ENCODE results near the gene ADIPOQ.
A peak's percentile ranks its signal among the peaks of the same experiment; 100 is the strongest.
"Not testable (repeated sequence)": the region's sequence is repeated elsewhere in the genome, so short reads cannot be mapped to it uniquely, and the experiment has no call there.

The ADIPOQ gene

DNA sequence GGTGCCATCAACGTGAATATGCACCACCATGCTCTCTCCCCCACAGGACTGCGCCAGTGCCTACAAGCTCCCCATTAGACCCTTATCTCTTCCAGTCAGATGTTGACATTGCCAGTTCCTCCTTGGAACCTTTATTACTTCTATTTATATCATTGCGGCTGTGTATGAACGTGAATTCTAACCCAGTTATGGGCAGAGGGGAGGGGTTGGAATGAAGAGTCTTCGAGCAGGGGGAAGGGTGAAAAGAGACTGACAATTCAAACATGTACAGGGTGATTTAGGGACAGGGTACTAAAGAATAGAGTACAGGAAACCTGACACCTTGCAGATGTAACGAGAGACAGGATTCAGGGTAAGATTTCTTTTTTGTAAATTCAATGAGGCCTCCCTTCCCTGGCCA lies 46.1 kb downstream of the ADIPOQ start:
- H3K4me1 ChIP-seq (ENCODE audit: insufficient read depth, low read length) = peaks cover 35% of the 10 kb centered on the region
- H3K27me3 ChIP-seq (ENCODE audit: insufficient read depth, low read length) = no peaks in the 10 kb centered on the region
- no peaks in the 10 kb centered on the region for H3K36me3 ChIP-seq (ENCODE audit: insufficient read depth, low read length)
- no peak overlapping the region; the same call in 1 of the 2 replicates for H3K27ac ChIP-seq (ENCODE audit: low read depth, low read length)
- H3K4me3 ChIP-seq (ENCODE audit: low read length) = no peak overlapping the region
- no peak overlapping the region for H3K9ac ChIP-seq (ENCODE audit: low read depth, low read length)
- H3K9me3 ChIP-seq (ENCODE audit: insufficient read depth, low read depth, low read length) = no peaks in the 10 kb centered on the region
- WGBS = 66% methylated on average over 6 of the region's 6 CpGs

DNA sequence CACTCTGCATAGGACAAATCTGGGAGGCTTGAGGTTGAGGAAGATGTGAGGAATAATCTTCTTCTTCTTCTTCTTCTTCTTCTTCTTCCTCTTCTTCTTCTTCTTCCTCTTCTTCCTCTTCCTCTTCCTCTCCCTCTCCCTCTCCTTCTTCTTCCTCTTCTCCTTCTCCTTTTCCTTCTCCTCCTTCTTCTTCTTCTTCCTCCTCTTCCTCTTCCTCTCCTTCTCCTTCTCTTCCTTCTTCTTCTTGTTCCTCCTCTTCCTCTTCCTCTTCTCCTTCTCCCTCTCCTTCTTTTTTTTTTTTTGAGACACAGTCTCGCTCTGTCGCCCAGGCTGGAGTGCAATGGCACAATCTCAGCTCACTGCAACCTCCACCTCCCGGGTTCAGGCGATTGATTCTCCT lies 47.2 kb downstream of the ADIPOQ start:
- not testable (repeated sequence) for H3K9ac ChIP-seq (ENCODE audit: low read depth, low read length); H3K4me3 ChIP-seq (ENCODE audit: low read length); H3K36me3 ChIP-seq (ENCODE audit: insufficient read depth, low read length); H3K27ac ChIP-seq (ENCODE audit: low read depth, low read length); H3K9me3 ChIP-seq (ENCODE audit: insufficient read depth, low read depth, low read length); H3K27me3 ChIP-seq (ENCODE audit: insufficient read depth, low read length)
- peaks cover 43% of the 10 kb centered on the region for H3K4me1 ChIP-seq (ENCODE audit: insufficient read depth, low read length)
- 96% methylated on average over 4 of the region's 4 CpGs for WGBS

DNA sequence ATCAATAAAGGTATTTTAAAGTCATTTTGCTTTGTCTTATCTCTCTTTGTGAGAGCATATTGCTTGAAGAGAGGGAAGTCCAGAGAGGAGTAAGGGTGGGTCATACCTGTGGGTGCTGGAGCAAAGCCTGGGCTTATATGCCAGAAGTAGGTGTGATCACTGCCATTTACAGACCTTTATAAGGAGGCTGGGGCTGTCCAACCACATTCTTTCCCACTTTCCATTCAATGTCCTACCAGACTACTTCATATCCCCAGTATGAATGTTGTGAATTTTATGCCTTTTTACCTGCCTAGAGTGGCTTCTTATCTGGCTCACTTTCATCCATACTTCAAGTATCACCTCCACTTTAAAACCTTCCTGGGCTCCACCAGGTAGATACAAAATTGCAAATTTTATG lies 48.4 kb downstream of the ADIPOQ start:
- Histone ChIP-seq H3K9ac (ENCODE audit: low read depth, low read length) (no peak overlapping the region), H3K27ac (ENCODE audit: low read depth, low read length) (no peak overlapping the region), H3K36me3 (ENCODE audit: insufficient read depth, low read length) (no peaks in the 10 kb centered on the region), H3K4me1 (ENCODE audit: insufficient read depth, low read length) (peaks cover 45% of the 10 kb centered on the region), H3K27me3 (ENCODE audit: insufficient read depth, low read length) (no peaks in the 10 kb centered on the region), H3K9me3 (ENCODE audit: insufficient read depth, low read depth, low read length) (no peaks in the 10 kb centered on the region; the same call in 1 of the 2 replicates), H3K4me3 (ENCODE audit: low read length) (no peak overlapping the region)

DNA sequence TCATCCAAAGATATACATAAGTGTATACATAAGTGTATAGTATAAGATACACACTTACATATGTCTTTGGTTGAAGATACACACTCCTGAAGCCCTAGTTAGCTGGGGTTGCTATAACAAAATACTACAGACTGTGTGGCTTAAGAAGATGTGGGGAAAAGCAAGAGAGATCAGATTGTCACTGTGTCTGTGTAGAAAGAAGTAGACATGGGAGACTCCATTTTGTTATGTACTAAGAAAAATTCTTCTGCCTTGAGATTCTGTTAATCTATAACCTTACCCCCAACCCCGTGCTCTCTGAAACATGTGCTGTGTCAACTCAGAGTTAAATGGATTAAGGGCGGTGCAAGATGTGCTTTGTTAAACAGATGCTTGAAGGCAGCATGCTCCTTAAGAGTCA lies 50.6 kb downstream of the ADIPOQ start:
- not testable (repeated sequence) for H3K4me3 ChIP-seq (ENCODE audit: low read length); H3K27me3 ChIP-seq (ENCODE audit: insufficient read depth, low read length); H3K9me3 ChIP-seq (ENCODE audit: insufficient read depth, low read depth, low read length); H3K9ac ChIP-seq (ENCODE audit: low read depth, low read length); H3K36me3 ChIP-seq (ENCODE audit: insufficient read depth, low read length)
- peak overlapping the region; percentile 81; the same call in 1 of the 2 replicates for H3K27ac ChIP-seq (ENCODE audit: low read depth, low read length)
- WGBS = no CpG with 5 or more reads among the region's 2 CpGs
- H3K4me1 ChIP-seq (ENCODE audit: insufficient read depth, low read length) = peaks cover 45% of the 10 kb centered on the region

DNA sequence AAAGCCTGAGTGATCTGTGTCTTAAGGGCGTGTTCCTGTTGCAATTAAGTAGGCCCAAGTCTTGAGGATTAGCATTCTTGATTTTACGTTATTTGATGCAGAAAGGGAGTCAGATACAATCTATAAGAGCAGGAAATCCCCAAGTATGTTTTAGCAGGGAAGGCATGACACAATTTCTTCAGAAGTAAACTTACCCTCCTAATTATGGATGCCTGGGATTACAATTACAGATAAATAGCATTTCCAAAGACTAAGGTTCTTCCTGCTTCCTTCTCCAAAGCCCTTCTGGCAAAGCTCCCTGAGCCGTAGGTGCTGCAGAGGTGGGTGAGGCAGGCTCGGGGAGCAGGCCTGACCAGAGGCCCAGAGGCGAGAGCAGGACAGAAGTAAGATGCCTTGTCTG lies 52.9 kb downstream of the ADIPOQ start:
- H3K27me3 ChIP-seq (ENCODE audit: insufficient read depth, low read length) = no peaks in the 10 kb centered on the region
- peaks cover 32% of the 10 kb centered on the region; the same call in 1 of the 2 replicates for H3K4me1 ChIP-seq (ENCODE audit: insufficient read depth, low read length)
- H3K4me3 ChIP-seq (ENCODE audit: low read length) = no peak overlapping the region
- WGBS = 84% methylated on average over 5 of the region's 5 CpGs
- H3K27ac ChIP-seq (ENCODE audit: low read depth, low read length) = no peak overlapping the region; the same call in 1 of the 2 replicates
- H3K9ac ChIP-seq (ENCODE audit: low read depth, low read length) = no peak overlapping the region
- no peaks in the 10 kb centered on the region; the same call in 1 of the 2 replicates for H3K9me3 ChIP-seq (ENCODE audit: insufficient read depth, low read depth, low read length)
- no peaks in the 10 kb centered on the region for H3K36me3 ChIP-seq (ENCODE audit: insufficient read depth, low read length)

DNA sequence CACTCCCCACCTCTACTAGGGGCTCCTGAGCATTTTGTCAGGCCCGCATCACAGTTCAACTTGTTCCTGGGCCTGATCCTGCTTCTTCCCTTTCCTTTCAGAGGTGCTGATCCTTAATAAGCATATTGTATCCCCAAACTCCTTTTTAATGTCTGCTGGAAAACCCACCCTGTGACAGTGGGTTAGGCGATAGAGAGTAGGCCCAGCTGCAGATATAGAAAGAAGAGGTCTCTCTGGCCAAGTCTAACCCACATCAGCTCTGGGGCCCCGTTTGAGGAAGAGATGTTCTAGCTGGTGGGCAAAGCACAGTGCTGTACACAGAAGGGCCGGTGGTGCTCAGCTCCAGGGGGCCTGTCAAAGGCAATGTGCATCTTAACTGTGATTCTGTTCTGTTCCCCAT lies 53.5 kb downstream of the ADIPOQ start:
- Histone ChIP-seq H3K9me3 (ENCODE audit: insufficient read depth, low read depth, low read length) (no peaks in the 10 kb centered on the region; the same call in 1 of the 2 replicates), H3K9ac (ENCODE audit: low read depth, low read length) (no peak overlapping the region), H3K36me3 (ENCODE audit: insufficient read depth, low read length) (no peaks in the 10 kb centered on the region), H3K4me3 (ENCODE audit: low read length) (no peak overlapping the region), H3K27me3 (ENCODE audit: insufficient read depth, low read length) (no peaks in the 10 kb centered on the region), H3K27ac (ENCODE audit: low read depth, low read length) (no peak overlapping the region; the same call in 1 of the 2 replicates), H3K4me1 (ENCODE audit: insufficient read depth, low read length) (peaks cover 32% of the 10 kb centered on the region; the same call in 1 of the 2 replicates)
- 86% methylated on average over 4 of the region's 4 CpGs for WGBS

DNA sequence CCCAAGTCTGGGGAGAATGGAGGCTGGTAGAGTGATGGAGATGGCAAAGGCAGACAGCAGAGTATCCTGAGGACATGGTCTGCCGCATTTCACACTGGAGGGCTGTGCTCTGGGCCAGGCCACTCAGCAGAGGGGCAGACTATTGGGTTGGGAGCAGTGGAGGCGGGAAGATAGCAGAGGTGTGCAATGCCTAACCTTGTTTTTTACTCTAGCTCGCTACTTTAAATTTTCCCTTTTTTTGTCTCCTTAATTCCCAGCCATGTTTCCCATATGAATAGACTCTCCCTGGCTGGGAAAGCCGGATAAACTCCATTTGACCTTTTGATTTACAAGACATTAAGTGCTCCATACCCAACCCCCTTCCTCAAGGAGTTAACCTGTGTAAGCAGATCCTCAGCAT lies 54.4 kb downstream of the ADIPOQ start:
- no peaks in the 10 kb centered on the region for H3K27me3 ChIP-seq (ENCODE audit: insufficient read depth, low read length)
- no peaks in the 10 kb centered on the region for H3K36me3 ChIP-seq (ENCODE audit: insufficient read depth, low read length)
- 25% methylated on average over 4 of the region's 4 CpGs for WGBS
- H3K4me1 ChIP-seq (ENCODE audit: insufficient read depth, low read length) = peaks cover 38% of the 10 kb centered on the region
- no peak overlapping the region for H3K4me3 ChIP-seq (ENCODE audit: low read length)
- peak overlapping the region; percentile 82; the same call in 1 of the 2 replicates for H3K27ac ChIP-seq (ENCODE audit: low read depth, low read length)
- H3K9ac ChIP-seq (ENCODE audit: low read depth, low read length) = no peak overlapping the region
- H3K9me3 ChIP-seq (ENCODE audit: insufficient read depth, low read depth, low read length) = no peaks in the 10 kb centered on the region; the same call in 1 of the 2 replicates

DNA sequence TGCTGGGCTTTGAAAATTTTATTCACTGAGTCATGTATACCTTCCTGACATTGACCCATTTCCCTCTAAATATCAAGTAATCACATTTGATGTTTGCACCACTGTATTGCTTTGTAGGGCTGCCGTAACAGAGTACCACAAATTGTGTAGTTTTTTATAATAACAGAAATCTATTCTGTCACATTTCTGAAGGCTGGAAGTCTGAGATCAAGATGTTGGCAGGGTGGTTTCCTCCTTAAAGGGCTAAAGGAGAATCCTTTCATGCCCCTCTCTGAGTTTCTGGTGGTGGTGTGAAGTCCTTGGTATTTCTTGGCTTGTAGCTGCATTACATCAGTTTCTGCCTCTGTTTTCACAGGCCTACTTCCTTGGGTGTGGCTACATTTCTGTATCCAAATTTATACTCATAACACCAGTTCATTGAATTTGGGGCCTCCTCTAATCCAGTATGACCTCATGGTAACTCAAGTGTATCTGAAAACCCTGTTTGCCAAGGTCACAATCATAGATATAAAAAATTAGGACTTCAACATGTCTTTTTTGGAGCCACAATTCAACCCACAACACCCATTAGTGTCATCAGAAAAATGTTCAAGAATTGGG lies 58.7 kb downstream of the ADIPOQ start:
- H3K27ac ChIP-seq (ENCODE audit: low read depth, low read length) = no peak overlapping the region
- no peak overlapping the region for H3K4me3 ChIP-seq (ENCODE audit: low read length)
- WGBS = no CpG with 5 or more reads among the region's 1 CpG
- H3K4me1 ChIP-seq (ENCODE audit: insufficient read depth, low read length) = peaks cover 22% of the 10 kb centered on the region
- H3K9me3 ChIP-seq (ENCODE audit: insufficient read depth, low read depth, low read length) = no peaks in the 10 kb centered on the region
- H3K27me3 ChIP-seq (ENCODE audit: insufficient read depth, low read length) = no peaks in the 10 kb centered on the region
- no peaks in the 10 kb centered on the region for H3K36me3 ChIP-seq (ENCODE audit: insufficient read depth, low read length)
- no peak overlapping the region for H3K9ac ChIP-seq (ENCODE audit: low read depth, low read length)

DNA sequence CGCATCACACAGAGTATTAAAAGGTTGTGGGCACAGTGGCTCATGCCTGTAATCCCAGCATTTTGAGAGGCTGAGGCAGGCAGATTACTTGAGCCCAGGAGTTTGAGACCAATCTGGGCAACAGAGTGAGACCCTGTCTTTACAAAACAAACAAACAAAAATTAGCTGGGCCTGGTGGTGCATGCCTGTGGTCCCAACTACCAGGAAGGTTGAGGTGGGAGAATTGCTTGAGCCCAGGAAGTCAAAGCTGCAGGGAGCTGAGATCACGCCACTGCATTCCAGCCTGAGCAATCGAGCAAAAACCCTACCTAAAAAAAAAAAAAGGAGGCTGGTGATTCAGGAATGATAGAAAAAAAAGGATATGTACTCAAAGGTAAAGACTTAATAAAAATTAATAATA lies 59.6 kb downstream of the ADIPOQ start:
- Histone ChIP-seq H3K36me3 (ENCODE audit: insufficient read depth, low read length) (no peaks in the 10 kb centered on the region), H3K9me3 (ENCODE audit: insufficient read depth, low read depth, low read length) (no peaks in the 10 kb centered on the region), H3K27ac (ENCODE audit: low read depth, low read length) (no peak overlapping the region), H3K27me3 (ENCODE audit: insufficient read depth, low read length) (no peaks in the 10 kb centered on the region), H3K9ac (ENCODE audit: low read depth, low read length) (no peak overlapping the region), H3K4me1 (ENCODE audit: insufficient read depth, low read length) (peaks cover 13% of the 10 kb centered on the region), H3K4me3 (ENCODE audit: low read length) (no peak overlapping the region)
- 57% methylated on average over 1 of the region's 3 CpGs for WGBS

DNA sequence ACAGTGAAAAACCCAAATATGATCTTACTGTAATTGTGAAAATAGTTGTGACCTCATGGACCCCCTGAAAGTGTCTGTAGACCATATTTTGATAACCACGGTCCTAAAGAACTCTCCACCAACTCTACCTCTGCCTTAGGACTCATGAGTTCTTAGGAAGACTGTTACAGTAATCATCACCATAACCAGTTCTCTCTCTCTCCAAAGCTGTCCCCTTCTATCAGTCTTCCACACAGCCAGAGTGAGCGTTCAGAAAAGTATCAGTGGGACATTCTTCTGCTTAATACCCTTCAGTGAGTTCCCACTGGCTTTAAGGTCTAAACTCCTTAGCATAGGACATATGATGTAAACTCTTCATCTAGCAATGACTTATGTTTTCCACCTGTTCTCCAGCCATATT lies 60.2 kb downstream of the ADIPOQ start:
- 89% methylated on average over 2 of the region's 2 CpGs for WGBS
- H3K27ac ChIP-seq (ENCODE audit: low read depth, low read length) = no peak overlapping the region
- H3K9me3 ChIP-seq (ENCODE audit: insufficient read depth, low read depth, low read length) = no peaks in the 10 kb centered on the region

DNA sequence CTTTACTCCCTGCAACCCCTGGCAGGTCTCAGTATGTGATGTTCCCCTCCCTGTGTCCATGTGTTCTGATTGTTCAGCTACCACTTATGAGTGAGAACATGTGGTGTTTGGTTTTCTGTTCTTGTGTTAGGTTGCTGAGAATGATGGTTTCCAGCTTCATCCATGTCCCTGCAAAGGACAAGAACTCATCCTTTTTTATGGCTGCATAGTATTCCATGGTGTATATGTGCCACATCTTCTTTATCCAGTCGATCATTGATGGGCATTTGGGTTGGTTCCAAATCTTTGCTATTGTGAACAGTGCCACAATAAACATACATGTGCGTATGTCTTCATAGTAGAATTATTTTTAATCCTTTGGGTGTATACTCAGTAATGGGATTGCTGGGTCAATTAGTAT lies 61.2 kb downstream of the ADIPOQ start:
- not testable (repeated sequence) for H3K27ac ChIP-seq (ENCODE audit: low read depth, low read length); H3K9me3 ChIP-seq (ENCODE audit: insufficient read depth, low read depth, low read length); H3K27me3 ChIP-seq (ENCODE audit: insufficient read depth, low read length); H3K36me3 ChIP-seq (ENCODE audit: insufficient read depth, low read length); H3K4me3 ChIP-seq (ENCODE audit: low read length); H3K9ac ChIP-seq (ENCODE audit: low read depth, low read length)
- peaks cover 12% of the 10 kb centered on the region for H3K4me1 ChIP-seq (ENCODE audit: insufficient read depth, low read length)
- 75% methylated on average over 1 of the region's 2 CpGs for WGBS

More for the DNA sequence above, 60.2 kb downstream of the ADIPOQ start:
- H3K9ac ChIP-seq (ENCODE audit: low read depth, low read length) = no peak overlapping the region
- peaks cover 12% of the 10 kb centered on the region for H3K4me1 ChIP-seq (ENCODE audit: insufficient read depth, low read length)
- no peak overlapping the region for H3K4me3 ChIP-seq (ENCODE audit: low read length)
- no peaks in the 10 kb centered on the region for H3K36me3 ChIP-seq (ENCODE audit: insufficient read depth, low read length)
- H3K27me3 ChIP-seq (ENCODE audit: insufficient read depth, low read length) = no peaks in the 10 kb centered on the region

DNA sequence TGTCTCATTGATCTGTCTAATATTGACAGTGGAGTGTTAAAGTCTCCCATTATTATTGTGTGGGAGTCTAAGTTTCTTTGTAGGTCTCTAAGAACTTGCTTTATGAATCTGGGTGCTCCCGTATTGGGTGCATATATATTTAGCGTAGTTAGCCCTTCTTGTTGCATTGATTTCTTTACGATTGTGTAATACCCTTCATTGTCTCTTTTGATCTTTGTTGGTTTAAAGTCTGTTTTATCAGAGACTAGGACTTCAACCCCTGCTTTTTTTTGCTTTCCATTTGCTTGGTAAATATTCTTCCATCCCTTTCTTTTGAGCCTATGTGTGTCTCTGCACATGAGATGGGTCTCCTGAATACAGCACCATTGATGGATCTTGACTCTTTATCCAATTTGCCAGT lies 64.6 kb downstream of the ADIPOQ start:
- not testable (repeated sequence) for H3K27ac ChIP-seq (ENCODE audit: low read depth, low read length); H3K27me3 ChIP-seq (ENCODE audit: insufficient read depth, low read length); H3K9ac ChIP-seq (ENCODE audit: low read depth, low read length); H3K9me3 ChIP-seq (ENCODE audit: insufficient read depth, low read depth, low read length); H3K4me3 ChIP-seq (ENCODE audit: low read length); H3K36me3 ChIP-seq (ENCODE audit: insufficient read depth, low read length)
- 99% methylated on average over 3 of the region's 3 CpGs for WGBS
- H3K4me1 ChIP-seq (ENCODE audit: insufficient read depth, low read length) = peaks cover 12% of the 10 kb centered on the region

All from HUES64 (cell line).